NCI-H446 treated with DMSO at 0.1 percent for 48 hours (cell line): ENCODE data around the gene LHX2.
"Not testable (repeated sequence)": the region's sequence is repeated elsewhere in the genome, so short reads cannot be mapped to it uniquely, and the experiment has no call there.

Experiments
- DNase-seq: peaks from one replicate; lab custom pipeline; 2025; lab: John Stamatoyannopoulos, UW

LHX2 gene

GRCh38 chr9:124011460-124012301, at the start of gene LHX2:
LHX2 (plus strand) TSS chr9:124011768; CDS start chr9:124012349, 581 bp downstream.
- peak; percentile 91 for DNase-seq

- DNase-seq = no peak
Observed at GRCh38 chr9:123964761-123965160, 46.8 kb upstream of the LHX2 start.

- DNase-seq = no peak
Observed at GRCh38 chr9:123965801-123966686, 45.5 kb upstream of the LHX2 start.

- no peak for DNase-seq
Observed at GRCh38 chr9:123967323-123967722, 44.2 kb upstream of the LHX2 start.

DNA sequence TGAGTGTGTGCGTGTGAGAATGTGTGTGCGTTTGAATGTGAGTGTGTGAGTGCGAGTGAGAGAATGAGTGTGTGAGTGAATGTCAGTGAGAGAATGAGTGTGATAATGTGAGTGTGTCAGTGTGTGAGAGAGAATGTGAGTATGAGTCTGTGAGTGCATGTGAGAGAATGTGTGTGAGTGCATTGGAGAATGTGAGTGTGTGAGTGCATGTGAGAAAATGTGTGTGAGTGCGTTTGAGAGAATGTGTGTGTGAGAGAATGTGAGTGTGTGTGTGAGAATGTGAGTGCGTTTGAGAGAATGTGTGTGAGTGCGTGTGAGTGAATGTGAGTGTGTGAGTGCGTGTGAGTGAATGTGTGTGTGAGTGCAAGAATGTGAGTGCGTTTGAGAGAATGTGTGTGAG, 39.0 kb upstream of the LHX2 start:
- no peak for DNase-seq

GRCh38 chr9:123973590-123974223, 37.9 kb upstream of the LHX2 start:
- no peak for DNase-seq

DNA sequence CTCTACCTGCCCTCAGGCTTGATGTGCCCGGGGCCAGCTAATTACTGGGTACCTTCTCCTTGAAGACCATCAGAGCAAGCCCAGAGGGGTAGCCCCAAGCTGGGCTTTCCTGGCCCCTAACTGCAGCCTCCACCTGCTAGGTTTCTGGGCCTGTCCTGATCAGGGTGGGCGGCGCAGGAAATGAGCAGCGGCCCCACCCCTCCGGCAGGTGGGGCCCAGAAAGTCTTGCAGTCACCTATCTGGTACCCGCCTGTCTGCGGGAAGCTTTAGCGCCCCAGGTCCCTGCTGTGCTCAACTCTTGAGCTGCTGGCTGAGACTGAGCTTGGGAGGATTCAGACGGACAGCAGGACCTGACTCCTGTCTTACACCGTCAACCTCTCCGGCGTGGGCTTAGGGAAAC, 37.1 kb upstream of the LHX2 start:
- DNase-seq = no peak

DNA sequence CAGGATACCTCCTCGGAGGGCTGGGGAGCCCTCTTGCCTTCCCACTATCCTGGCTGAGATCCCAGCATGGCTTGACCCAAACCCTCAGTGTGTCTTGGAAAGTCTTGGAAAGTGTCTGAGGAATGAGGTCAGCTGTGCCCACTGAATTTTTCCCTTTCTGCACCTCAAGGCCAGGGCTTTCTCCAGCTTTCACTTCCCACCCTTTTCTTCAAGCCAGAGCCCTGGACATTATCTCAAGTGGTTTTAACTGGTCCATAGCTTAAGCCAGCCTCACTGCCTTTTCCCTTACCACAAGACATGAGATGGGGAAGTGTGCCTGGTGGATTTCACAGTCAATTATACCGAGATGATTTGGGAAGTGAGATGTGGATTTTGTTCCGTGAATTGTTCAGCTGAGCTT, 35.7 kb upstream of the LHX2 start:
- no peak for DNase-seq

DNA sequence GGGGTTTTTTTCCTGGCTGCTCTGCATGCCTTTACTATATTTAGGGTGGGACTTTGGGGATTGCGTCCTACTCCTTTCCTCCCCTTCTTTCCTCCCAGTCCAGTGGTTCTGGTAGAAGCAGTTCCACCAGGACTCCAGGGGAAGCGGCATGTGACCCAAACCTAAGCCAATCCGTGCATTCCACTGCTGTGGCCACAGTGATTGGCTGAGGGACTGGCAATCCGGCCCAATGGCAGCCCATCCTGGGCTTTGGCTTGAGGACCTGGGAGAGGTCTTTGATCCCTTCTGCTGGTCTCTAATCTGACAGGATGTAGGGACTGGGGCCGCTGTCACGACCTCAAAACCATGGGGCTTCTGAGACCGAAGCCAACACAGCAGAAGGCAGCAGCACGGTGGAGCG, 35.0 kb upstream of the LHX2 start:
- DNase-seq = not testable (repeated sequence)

DNA sequence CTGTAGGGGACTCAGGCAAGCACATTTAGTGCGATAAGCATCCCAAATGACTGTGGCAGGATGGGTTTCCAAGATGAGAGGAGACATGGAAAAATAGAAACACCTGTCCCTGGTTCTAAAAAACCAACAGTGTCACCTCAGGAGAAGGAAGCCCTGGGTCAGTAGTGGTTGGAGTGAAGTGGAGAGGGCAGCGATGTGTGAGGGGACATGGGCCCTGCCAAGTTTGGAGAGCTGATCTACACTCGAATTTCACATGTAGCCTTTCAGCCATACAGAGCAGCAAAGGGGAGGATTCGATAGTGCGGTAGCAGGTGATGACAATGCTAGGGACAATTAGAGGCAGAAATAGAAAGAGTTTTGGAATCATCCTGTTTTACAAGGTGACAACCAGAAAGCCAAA, 32.6 kb upstream of the LHX2 start:
- no peak for DNase-seq

GRCh38 chr9:123982535-123982934, 29.0 kb upstream of the LHX2 start:
- no peak for DNase-seq

DNA sequence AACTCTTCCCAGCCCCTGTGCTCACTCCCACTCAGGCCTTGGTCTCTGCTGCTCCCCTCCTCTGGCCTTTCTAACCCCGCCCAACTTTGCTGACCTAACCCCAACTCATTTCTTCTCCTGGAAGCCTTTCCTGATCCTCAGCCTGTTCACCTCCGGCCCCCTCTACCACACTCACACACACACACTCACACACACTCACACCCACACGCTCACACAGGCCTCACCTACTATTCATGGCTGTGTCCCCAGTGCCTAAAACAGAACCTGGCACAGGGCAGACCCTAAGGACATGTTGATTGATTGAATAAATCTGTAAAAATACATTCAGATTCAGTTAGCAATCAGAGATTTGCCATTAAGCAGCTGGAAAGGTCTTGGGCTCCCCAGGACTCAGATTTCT, 28.5 kb upstream of the LHX2 start:
- DNase-seq = no peak

DNA sequence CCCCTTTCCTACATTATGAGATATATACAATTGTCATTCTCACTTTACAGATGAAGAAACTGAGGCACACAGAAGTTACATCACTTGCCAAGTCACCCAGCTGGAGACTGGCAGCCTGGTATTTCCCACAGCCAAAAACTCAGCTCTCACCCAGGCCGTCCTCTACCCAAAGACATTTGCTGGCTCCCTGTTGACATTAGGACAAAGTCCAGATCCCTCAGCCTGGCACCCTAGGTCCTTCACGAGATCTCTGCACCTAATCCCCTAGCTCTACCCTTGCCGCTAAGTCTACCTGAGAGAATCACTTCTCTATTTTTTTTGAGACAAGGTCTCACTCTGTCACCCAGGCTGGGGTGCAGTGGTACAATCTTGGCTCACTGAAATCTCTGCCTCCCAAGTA, 26.8 kb upstream of the LHX2 start:
- DNase-seq = no peak

- DNase-seq = no peak
Observed at GRCh38 chr9:123985869-123986268, 25.7 kb upstream of the LHX2 start.

GRCh38 chr9:123990427-123990826, 21.1 kb upstream of the LHX2 start:
- DNase-seq = no peak

DNA sequence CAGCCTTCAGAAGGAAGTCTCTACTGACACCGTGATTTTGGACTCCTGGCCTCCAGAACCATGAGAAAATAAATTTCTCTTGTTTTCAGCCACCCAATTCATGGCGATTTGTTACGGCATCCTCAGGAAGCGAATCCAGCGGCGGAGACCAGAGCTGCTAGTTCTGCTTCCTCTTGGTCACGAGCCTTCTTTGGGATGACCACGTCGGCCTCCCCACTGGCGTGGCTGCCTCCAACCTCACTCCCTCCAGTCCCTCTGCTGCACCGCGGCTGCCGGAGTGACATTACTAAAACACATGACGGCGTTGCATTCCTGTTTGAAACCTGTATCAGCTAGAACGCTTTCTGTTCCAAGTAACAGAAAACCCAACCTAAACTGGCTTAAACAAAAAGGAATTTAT, 18.9 kb upstream of the LHX2 start:
- not testable (repeated sequence) for DNase-seq

DNA sequence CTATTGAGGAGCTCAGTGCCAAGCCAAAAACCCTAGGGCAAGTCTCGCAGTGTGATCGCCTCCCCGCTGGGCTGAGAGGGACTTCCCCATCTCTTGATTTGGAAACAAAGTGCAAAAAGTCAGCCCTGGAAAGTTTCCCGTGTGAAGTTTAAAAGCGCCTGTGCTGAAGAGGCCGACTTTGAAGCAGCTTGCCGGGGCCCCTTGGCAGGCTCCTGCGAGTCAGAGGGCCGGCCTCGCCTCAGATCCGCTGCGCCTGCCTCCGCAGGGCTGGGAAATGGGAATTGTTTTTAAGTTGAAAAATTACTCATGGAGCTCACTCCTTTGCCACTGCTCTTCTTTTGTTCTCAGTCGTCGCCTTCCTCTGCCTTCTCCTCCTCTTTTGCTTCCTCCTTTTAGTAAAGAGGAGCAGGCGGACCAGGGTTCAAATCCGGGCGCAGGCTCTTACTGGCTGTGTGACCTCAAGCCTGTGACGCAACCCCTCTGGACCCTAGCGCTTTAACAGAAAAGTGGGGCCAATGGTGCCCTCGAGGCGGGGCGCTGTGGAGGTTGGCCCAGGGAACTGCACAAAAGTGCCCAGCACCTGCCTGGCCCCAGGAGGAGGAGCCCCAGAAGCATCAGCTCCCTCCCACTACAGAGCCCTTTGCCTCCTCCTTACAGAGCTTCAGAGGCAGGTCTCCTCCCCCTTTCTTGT, 14.7 kb upstream of the LHX2 start:
- no peak for DNase-seq

DNA sequence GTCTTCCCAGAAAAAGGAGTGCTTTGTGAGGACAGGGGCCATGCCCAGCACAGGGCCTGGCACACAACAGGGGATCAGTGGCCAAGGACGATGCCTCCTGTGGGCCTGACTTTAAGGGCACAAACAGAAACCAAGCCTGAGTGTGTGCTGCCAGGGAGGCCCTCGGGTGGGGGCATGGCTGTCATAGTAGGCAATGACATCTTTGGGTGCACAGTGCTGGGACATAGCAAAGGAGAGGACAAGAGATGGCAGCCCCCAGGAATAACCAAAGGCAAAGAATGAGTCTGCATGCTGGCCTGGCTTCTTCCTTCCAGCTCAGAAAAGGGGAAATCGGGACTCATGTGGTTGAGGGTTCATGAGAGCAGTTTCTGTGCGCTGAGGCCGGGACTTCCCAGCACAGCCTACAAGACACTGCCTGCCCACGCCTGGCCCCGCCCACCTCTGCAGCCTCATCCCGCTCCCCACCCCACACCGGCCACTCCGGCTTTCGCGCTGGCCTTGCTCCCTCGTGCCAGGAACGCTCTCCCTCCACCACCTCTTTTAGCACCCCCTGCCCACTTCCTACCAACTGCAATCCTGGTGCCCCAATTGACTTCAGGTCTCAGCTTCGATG, 13.8 kb upstream of the LHX2 start:
- DNase-seq = no peak

- DNase-seq = no peak
Observed at GRCh38 chr9:123998278-123998925, 13.2 kb upstream of the LHX2 start.

- DNase-seq = no peak
Observed at GRCh38 chr9:123998970-123999621, 12.5 kb upstream of the LHX2 start.

DNA sequence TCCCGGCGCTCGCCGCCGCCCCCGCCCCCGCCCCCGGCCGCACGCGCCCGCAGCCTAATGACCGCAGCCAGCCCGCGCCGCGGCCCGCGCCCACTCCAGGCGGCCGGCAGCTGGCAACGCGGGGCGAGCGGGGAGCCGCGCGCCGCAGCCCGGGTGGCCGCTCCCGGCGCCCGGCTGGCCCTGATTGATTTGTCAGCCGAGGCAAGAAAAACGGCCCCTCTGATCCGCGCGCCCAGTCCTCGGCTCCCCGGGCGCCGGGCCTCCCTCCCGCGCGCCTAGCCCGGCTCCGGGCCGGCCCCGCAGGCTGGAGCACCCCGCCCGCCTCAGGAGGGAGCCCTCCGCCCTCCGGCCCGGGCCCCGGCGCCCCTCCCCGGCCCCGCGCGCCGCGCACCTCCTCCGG, 11.9 kb upstream of the LHX2 start:
- no peak for DNase-seq
